Fibroblast of pulmonary artery (primary cell): ENCODE data around the gene PTH2.
A peak's percentile ranks its signal among the peaks of the same experiment; 100 is the strongest.

Experiments
- DNase-seq: peaks from one replicate; pipeline ENCODE4 v3.0.0-alpha.2; 2010; ENCODE audit warnings: low read depth
- H3K4me3 ChIP-seq: replicated peaks from 2 replicates; pipeline ENCODE4 v1.5.1; 2011; ENCODE audit warnings: low read depth, mild to moderate bottlenecking, control low read depth, low read length, moderate library complexity
- CTCF ChIP-seq: IDR thresholded peaks from 2 replicates; pipeline ENCODE4 v1.5.1; 2011; ENCODE audit warnings: mild to moderate bottlenecking, control low read depth, low read length, inconsistent platforms; ENCODE audit errors: missing control alignments

PTH2 gene

DNA sequence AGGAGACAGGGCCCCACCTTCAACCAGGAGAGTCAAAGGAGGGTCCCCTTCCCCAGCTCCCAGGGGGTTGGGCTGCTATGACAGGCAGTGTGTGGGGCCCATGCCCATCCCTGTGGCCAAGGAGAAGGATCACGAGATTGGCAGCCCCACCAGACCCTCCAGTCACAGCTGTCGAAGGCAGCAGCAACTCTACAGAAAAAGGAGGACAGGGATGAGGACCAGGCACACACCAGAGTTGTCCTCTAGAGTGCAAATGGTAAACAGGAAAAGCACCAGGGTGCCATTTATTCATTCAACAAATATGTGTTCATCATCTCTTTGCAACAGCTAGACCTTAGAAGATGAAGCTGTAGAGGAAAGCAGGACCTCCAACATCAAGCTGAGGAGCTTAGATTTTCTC is 4.1 kb downstream of the PTH2 start:
- DNase-seq = no peak
- H3K4me3 ChIP-seq = no peak overlapping the region
- no peak for TF ChIP-seq CTCF

- TF ChIP-seq CTCF = no peak
- H3K4me3 ChIP-seq = no peak overlapping the region
- DNase-seq = no peak
Measured at GRCh38 chr19:49418511-49418910, 4.7 kb downstream of the PTH2 start.

DNA sequence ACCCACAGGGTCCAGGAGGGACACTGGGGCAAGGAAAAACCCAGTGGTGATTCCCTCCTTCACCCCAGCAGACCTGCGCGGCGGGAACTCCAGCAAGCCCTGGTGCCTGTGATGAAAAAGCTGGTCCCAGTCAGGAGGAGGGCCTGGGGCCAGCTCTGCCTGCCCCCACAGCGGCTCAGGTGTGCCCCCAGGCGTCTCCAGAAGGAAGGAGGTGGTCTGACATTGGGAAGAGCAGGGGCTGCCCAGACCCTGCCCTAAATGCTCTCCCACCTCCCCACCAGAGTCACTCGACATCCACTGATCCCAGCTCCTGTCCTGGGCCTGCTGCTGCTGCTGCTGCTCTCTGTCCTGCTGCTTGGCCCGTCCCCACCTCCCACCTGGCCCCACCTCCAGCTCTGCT is 6.2 kb downstream of the PTH2 start:
- no peak for DNase-seq
- no peak overlapping the region for H3K4me3 ChIP-seq
- TF ChIP-seq CTCF = no peak

GRCh38 chr19:49415810-49416200 is 7.4 kb downstream of the PTH2 start:
- TF ChIP-seq CTCF = no peak
- DNase-seq = no peak
- no peak overlapping the region for H3K4me3 ChIP-seq

- H3K4me3 ChIP-seq = no peak overlapping the region
- DNase-seq = peak; percentile 31
- no peak for TF ChIP-seq CTCF
Measured at GRCh38 chr19:49415102-49415809, 8.0 kb downstream of the PTH2 start.

GRCh38 chr19:49414256-49414655 is 9.0 kb downstream of the PTH2 start:
- DNase-seq = no peak
- no peak for TF ChIP-seq CTCF
- no peak overlapping the region for H3K4me3 ChIP-seq

DNA sequence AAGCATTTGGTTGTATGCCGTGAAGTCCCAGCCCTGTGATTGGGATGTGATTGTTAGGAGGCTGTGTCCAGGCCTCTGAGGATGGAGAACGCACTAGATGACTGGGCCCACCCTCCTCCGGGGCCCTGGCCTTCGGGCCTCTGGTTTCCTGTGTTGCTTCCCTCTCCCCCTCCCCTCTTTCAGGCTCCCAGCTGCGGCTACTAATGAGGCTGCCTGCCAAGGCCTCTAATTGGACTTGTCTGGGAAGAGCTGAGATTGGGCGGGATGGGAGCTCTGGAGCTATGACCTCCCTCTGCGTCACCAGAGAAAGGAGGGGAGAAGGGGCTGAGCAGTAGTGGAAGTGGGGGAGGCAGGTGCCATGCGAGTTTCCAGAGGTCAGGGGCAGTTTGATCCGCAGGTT is 9.9 kb downstream of the PTH2 start:
- DNase-seq = no peak
- TF ChIP-seq CTCF = no peak
- no peak overlapping the region for H3K4me3 ChIP-seq
